Psoas muscle (tissue), 8 donors: ENCODE measurements around the gene ANKRD11. TPM values are rescaled to one million over a fixed set of nuclear protein-coding genes. Genes with fewer than 3 reads are reported as not detected.

ENCODE experiments used
- ATAC-seq, 4 donors: fragments of 200-7000 bp; cut with Tn5 transposase; one replicate each; pipeline ENCODE4 v1.9.1; 2020; ENCODE audit warnings: moderate library complexity in 3 of 4, mild to moderate bottlenecking in 2 of 4
- DNase-seq, 2 donors: peaks; one replicate each; pipeline ENCODE4 v3.0.0-alpha.2; 2020
- H3K27ac ChIP-seq: fragments of 200-600 bp; one replicate; pipeline ENCODE4 v1.8.0; 2022
- H3K27me3 ChIP-seq, 3 donors: fragments of 200-600 bp in 1 of 3; one replicate each; pipeline versions ENCODE4 v1.6.1 to v1.8.0; 2013 to 2022; ENCODE audit warnings: low read length in 2 of 3, mild to moderate bottlenecking in 2 of 3, moderate library complexity in 1 of 3; ENCODE audit not compliant: insufficient read depth in 3 of 3
- H3K36me3 ChIP-seq, 2 donors: fragments of 200-600 bp in 1 of 2; one replicate each; pipeline versions ENCODE4 v1.6.1 to v1.8.0; 2013 to 2022; ENCODE audit warnings: low read depth in 1 of 2, mild to moderate bottlenecking in 1 of 2, moderate library complexity in 1 of 2; ENCODE audit not compliant: insufficient read depth in 1 of 2
- H3K4me1 ChIP-seq: fragments of 200-600 bp; one replicate; pipeline ENCODE4 v1.8.0; 2022
- H3K4me3 ChIP-seq: fragments of 200-600 bp; one replicate; pipeline ENCODE4 v1.8.0; 2022; ENCODE audit warnings: mild to moderate bottlenecking
- H3K9me3 ChIP-seq: fragments of 200-600 bp; one replicate; pipeline ENCODE4 v1.8.0; 2022
- CTCF ChIP-seq: fragments of 200-600 bp; IDR thresholded peaks from one replicate; pipeline ENCODE4 v1.8.0; 2022; ENCODE audit warnings: antibody characterized with exemption
- WGBS, 3 donors: extraction: QIAGEN DNeasy Blood & Tissue Kit; methylation state at CpG; one replicate each; pipeline versions ENCODE4 v1.1.6 to v1.1.7; 2013; 5-methylcytosine and 5-hydroxymethylcytosine counted together
- intact Hi-C, 2 donors: fragments of 100-400 bp; cut with DNase I; formaldehyde crosslinking; loops; one replicate each; pipeline versions ENCODE4 v1.11.0 to v1.14.2; 2022
- polyA plus RNA-seq, 3 donors: library from polyadenylated mRNA; stranded (reverse); fragments of 200-250 nt; gene quantifications; one replicate each; pipeline ENCODE4 v1.2.3, GENCODE V29; 2013
- total RNA-seq, 4 donors: library from RNA; stranded (reverse); fragmentation: NEBNext Ultra II Directional in 2 of 4; extraction: Animal tissue kit (Norgen Biotek cat#: 25700) in 2 of 4; gene quantifications; one replicate each; pipeline versions ENCODE4 v1.2.1 to v1.2.4, GENCODE V29; 2021 to 2023
- donor health status: healthy with polysubstance abuse.
- donor health status: DM: no; HTN: no; CAD: no; lungs with moderate emphysema.
- donor health status: Bipolar disorder and iron deficiency.
- donor health status: healthy.
- donor health status: DM: yes; HTN: yes; CAD: no.
- donor health status: DM: no; HTN: no; CAD: no.
- donor health status: DM: no; HTN: no; CAD: no.
- donor health status: DM: yes; HTN: yes; CAD: no.

Gene ANKRD11
- total and polyA plus RNA-seq, 7 donors: 22.3 to 72.8 (median 57.2) TPM

DNA sequence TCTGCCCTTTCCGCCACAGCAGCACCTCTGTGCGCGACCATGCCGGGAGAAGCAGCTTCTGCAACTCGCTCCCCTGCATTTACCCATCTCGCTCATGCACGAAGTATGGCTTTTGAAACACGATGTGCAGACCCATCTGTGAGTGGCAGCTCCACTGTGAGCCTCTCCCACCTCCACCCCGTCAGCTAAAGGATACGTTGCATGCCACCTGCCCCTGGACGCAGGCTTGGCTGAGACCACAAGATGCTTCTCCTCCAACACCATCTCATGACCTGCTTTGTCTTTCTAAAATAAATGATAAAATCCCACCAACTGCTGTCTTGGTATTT is 172.0 kb downstream of the ANKRD11 start:
- Histone ChIP-seq H3K27ac (no peak overlapping the region), H3K27me3 (no peaks in the 10 kb centered on the region), H3K9me3 (no peaks in the 10 kb centered on the region), H3K4me1 (peaks cover 97% of the 10 kb centered on the region), H3K36me3 (no peaks in the 10 kb centered on the region), H3K4me3 (no peak overlapping the region)
- intact Hi-C loops: no loop called here
- DNase-seq (no peak), ATAC-seq (no peak)
- no peak for TF ChIP-seq CTCF
- 87 to 92% (median 88%) methylated on average over 11 of the region's 11 CpGs for WGBS, 3 donors

GRCh38 chr16:89317729-89318429 is 172.5 kb downstream of the ANKRD11 start:
- Histone ChIP-seq H3K9me3 (no peaks in the 10 kb centered on the region), H3K36me3 (peaks cover 0 to 3% of the 10 kb centered on the region in 2 donors), H3K27me3 (no peaks in the 10 kb centered on the region), H3K27ac (no peak overlapping the region), H3K4me3 (no peak overlapping the region), H3K4me1 (peaks cover 96% of the 10 kb centered on the region)
- intact Hi-C loops: no loop called here
- ATAC-seq (no peak), DNase-seq (peak in 1 of 2 donors; percentile 52)
- 79 to 82% (median 82%) methylated on average over 23 of the region's 23 CpGs for WGBS, 3 donors
- no peak for TF ChIP-seq CTCF

- no peaks in the 10 kb centered on the region for H3K27me3 ChIP-seq
- no peak for ATAC-seq
- no peak for DNase-seq
- TF ChIP-seq CTCF: no peak
- 89 to 91% (median 90%) methylated on average over 12 of the region's 12 CpGs for WGBS, 3 donors
- H3K4me1 ChIP-seq: peaks cover 89% of the 10 kb centered on the region
- intact Hi-C loops: no loop called here
- H3K4me3 ChIP-seq: no peak overlapping the region
- H3K27ac ChIP-seq: peak overlapping the region; percentile 71
- H3K36me3 ChIP-seq: peaks cover 2 to 9% of the 10 kb centered on the region in 2 donors
- H3K9me3 ChIP-seq: no peaks in the 10 kb centered on the region
Measured at GRCh38 chr16:89317101-89317671, 173.2 kb downstream of the ANKRD11 start.

DNA sequence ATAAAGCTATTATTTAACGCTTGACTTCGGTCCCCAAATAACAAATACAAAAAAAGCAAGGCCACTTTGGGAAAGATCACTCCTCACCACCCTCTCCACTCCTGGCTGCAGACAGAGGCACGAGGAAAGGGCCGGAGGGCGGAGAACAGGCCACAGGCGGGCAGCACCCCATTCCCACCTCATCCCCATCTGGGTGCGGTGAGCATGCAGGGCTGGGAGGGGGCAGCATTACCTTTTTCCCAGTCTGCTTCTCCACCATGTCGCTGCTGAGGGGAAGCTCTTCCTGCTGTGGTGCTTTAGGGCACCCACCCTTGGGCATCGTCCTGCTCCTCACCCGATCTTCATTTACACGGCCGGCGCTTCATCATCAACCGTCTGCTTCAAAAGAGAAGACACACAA is 173.7 kb downstream of the ANKRD11 start:
- intact Hi-C loops: no loop called here
- peaks cover 5 to 13% of the 10 kb centered on the region in 2 donors for H3K36me3 ChIP-seq
- H3K27me3 ChIP-seq: no peaks in the 10 kb centered on the region
- no peak for TF ChIP-seq CTCF
- peaks cover 84% of the 10 kb centered on the region for H3K4me1 ChIP-seq
- no peak for DNase-seq
- ATAC-seq: no peak
- 80 to 82% (median 81%) methylated on average over 14 of the region's 14 CpGs for WGBS, 3 donors
- H3K4me3 ChIP-seq: no peak overlapping the region
- no peaks in the 10 kb centered on the region for H3K9me3 ChIP-seq
- H3K27ac ChIP-seq: peak overlapping the region; percentile 71
